Ascending aorta (tissue), 2 donors: ENCODE measurements around the gene OCA2. TPM values are rescaled to one million over a fixed set of nuclear protein-coding genes. Genes with fewer than 3 reads are reported as not detected.
"Not testable (repeated sequence)": the region's sequence is repeated elsewhere in the genome, so short reads cannot be mapped to it uniquely, and the experiment has no call there.

Experiments
- DNase-seq, 2 donors: peaks; one replicate each; pipeline ENCODE4 v3.0.0-alpha.2; 2019; ENCODE audit warnings: low spot score in 2 of 2
- H3K27ac ChIP-seq, 2 donors: fragments of 200-600 bp; sonication (generic); one replicate each; pipeline ENCODE4 v1.5.1; 2016 to 2017; ENCODE audit warnings: mild to moderate bottlenecking in 1 of 2
- H3K27me3 ChIP-seq: fragments of 200-600 bp; sonication (generic); one replicate; pipeline ENCODE4 v1.5.1; 2017
- H3K36me3 ChIP-seq, 2 donors: fragments of 200-600 bp; sonication (generic); one replicate each; pipeline ENCODE4 v1.5.1; 2016
- H3K4me1 ChIP-seq, 2 donors: fragments of 200-600 bp; sonication (generic); one replicate each; pipeline ENCODE4 v1.5.1; 2016 to 2017; ENCODE audit warnings: mild to moderate bottlenecking in 1 of 2
- H3K4me3 ChIP-seq, 2 donors: fragments of 200-600 bp; sonication (generic); one replicate each; pipeline ENCODE4 v1.5.1; 2016 to 2017; ENCODE audit warnings: mild to moderate bottlenecking in 1 of 2
- H3K9me3 ChIP-seq, 2 donors: fragments of 200-600 bp; sonication (generic); one replicate each; pipeline ENCODE4 v1.5.1; 2016
- CTCF ChIP-seq, 3 experiments: fragments of 200-600 bp in 2 of 3; fragments of 450-650 bp in 1 of 3; sonication (generic) in 2 of 3; IDR thresholded peaks; one replicate each; pipeline ENCODE4 v1.5.1; 2016 to 2019; ENCODE audit warnings: antibody characterized with exemption in 3 of 3, mild to moderate bottlenecking in 1 of 3, moderate library complexity in 1 of 3
- intact Hi-C: fragments of 100-400 bp; cut with DNase I; formaldehyde crosslinking; loops from one replicate; pipeline ENCODE4 v1.15.1; 2023
- total RNA-seq: library from RNA; depleted of rRNA; stranded (reverse); fragments of >200 nt; gene quantifications from one replicate; pipeline ENCODE4 v1.1.0, GENCODE V29; 2016

OCA2 gene
- 1.2 TPM for total RNA-seq

GRCh38 chr15:28098766-28099554 lies at the start of gene OCA2:
OCA2 (minus strand) TSS chr15:28099315; CDS start chr15:28081874, 17,441 bp downstream.
- Histone ChIP-seq H3K36me3 (no peaks in the 10 kb centered on the region), H3K4me1 (peaks cover 9 to 34% of the 10 kb centered on the region in 2 donors), H3K4me3 (peak within 1 kb of the TSS; percentile 53 to 57), H3K9me3 (no peaks in the 10 kb centered on the region), H3K27me3 (no peaks in the 10 kb centered on the region), H3K27ac (peak within 1 kb of the TSS; percentile 63 to 96)
- peak in 1 of 2 donors; percentile 76 for DNase-seq
- intact Hi-C loops: no loop called here
- peak in 1 of 3 experiments; percentile 27 for TF ChIP-seq CTCF (IDR thresholded peaks at IDR 0.05)

DNA sequence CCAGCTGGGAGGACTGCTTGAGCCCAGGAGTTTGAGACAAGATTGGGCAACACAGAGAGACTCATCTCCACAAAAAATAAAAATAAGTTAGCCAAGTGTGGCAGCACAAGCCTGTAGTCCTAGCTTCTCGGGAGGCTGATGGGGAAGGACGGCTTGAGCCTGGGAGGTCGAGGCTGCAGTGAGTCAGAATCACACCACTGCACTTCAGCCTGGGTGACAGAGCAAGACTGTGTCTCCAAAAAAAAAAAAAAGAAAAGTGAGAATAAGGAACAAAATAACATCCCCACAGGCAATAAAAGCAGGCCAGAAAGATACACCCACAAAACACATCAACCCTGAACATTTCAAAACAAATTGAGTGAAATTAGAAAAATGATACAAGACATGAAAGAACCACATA lies 48.7 kb upstream of the OCA2 start:
- Histone ChIP-seq H3K36me3 (peaks cover 15 to 39% of the 10 kb centered on the region in 2 donors), H3K4me1 (no peaks in the 10 kb centered on the region), H3K4me3 (no peak overlapping the region), H3K9me3 (peaks cover 0 to 6% of the 10 kb centered on the region in 2 donors), H3K27me3 (no peaks in the 10 kb centered on the region), H3K27ac (no peak overlapping the region)
- intact Hi-C loops: no loop called here
- DNase-seq: no peak
- no peak for TF ChIP-seq CTCF (IDR thresholded peaks at IDR 0.05)

DNA sequence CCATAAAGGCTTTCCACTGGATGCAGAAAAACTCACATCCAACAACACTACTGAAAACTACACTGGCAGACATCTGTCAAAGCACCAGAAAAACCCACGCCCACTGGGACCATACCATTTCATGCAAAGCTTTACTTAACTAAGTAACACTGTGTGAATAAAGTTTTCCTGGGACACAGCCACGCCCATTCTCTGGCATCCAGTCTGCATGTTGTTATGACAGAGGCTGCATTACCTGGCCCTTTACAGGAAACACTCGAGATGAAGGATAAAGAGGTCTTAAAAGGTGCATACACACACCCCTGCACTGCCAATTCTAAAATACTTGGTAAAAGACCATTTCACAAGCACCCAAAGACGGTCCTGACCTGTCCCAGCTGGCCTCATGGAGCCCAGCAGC lies 46.3 kb upstream of the OCA2 start:
- intact Hi-C loops, H3K27me3 ChIP-seq, DNase-seq, H3K4me1 ChIP-seq, H3K9me3 ChIP-seq, H3K4me3 ChIP-seq, H3K27ac ChIP-seq: not testable (repeated sequence)
- peaks cover 26 to 56% of the 10 kb centered on the region in 2 donors for H3K36me3 ChIP-seq

- DNase-seq: no peak
- Histone ChIP-seq H3K27me3 (no peaks in the 10 kb centered on the region), H3K36me3 (peaks cover 39 to 59% of the 10 kb centered on the region in 2 donors)
Observed at GRCh38 chr15:28140062-28140461, 40.9 kb upstream of the OCA2 start.

GRCh38 chr15:28137408-28138039 lies 38.4 kb upstream of the OCA2 start:
- Histone ChIP-seq H3K4me1 (peaks cover 0 to 11% of the 10 kb centered on the region in 2 donors), H3K36me3 (peaks cover 24 to 39% of the 10 kb centered on the region in 2 donors)
- DNase-seq, H3K27me3 ChIP-seq, H3K4me3 ChIP-seq, H3K9me3 ChIP-seq, H3K27ac ChIP-seq, intact Hi-C loops: not testable (repeated sequence)

More at GRCh38 chr15:28140062-28140461, 40.9 kb upstream of the OCA2 start:
- Histone ChIP-seq H3K9me3 (no peaks in the 10 kb centered on the region), H3K4me3 (no peak overlapping the region), H3K27ac (no peak overlapping the region), H3K4me1 (no peaks in the 10 kb centered on the region)
- TF ChIP-seq CTCF (IDR thresholded peaks at IDR 0.05): no peak
- intact Hi-C loops: no loop called here

GRCh38 chr15:28136236-28136904 lies 37.3 kb upstream of the OCA2 start:
- H3K4me3 ChIP-seq, H3K27ac ChIP-seq, H3K9me3 ChIP-seq, DNase-seq, H3K27me3 ChIP-seq, intact Hi-C loops: not testable (repeated sequence)
- H3K36me3 ChIP-seq: peaks cover 27 to 40% of the 10 kb centered on the region in 2 donors
- peaks cover 0 to 13% of the 10 kb centered on the region in 2 donors for H3K4me1 ChIP-seq

- no peak for DNase-seq
- Histone ChIP-seq H3K9me3 (no peaks in the 10 kb centered on the region), H3K27me3 (no peaks in the 10 kb centered on the region), H3K4me1 (peaks cover 0 to 13% of the 10 kb centered on the region in 2 donors), H3K4me3 (no peak overlapping the region), H3K36me3 (peaks cover 30 to 34% of the 10 kb centered on the region in 2 donors), H3K27ac (peak overlapping the region; percentile 54 to 76)
- intact Hi-C loops: no loop called here
- TF ChIP-seq CTCF (IDR thresholded peaks at IDR 0.05): no peak
Observed at GRCh38 chr15:28133281-28133680, 34.2 kb upstream of the OCA2 start.
